Endodermal cell (in vitro differentiated cells): ENCODE data around the gene MAGT1. TPM values are rescaled to one million over a fixed set of nuclear protein-coding genes. Genes with fewer than 3 reads are reported as not detected.
A peak's percentile ranks its signal among the peaks of the same experiment; 100 is the strongest.

Source experiments
- DNase-seq: peaks from one replicate; pipeline ENCODE4 v3.0.0-alpha.2; 2017
- H3K27ac ChIP-seq: 2 replicates; pipeline ENCODE4 v1.5.1; 2013; ENCODE audit warnings: mild to moderate bottlenecking, low read depth, low read length, moderate library complexity
- H3K27me3 ChIP-seq: 2 replicates; pipeline ENCODE4 v1.6.1; 2013; ENCODE audit warnings: mild to moderate bottlenecking, low read length, moderate library complexity; ENCODE audit not compliant: insufficient read depth, control insufficient read depth, poor library complexity, severe bottlenecking
- H3K36me3 ChIP-seq: 2 replicates; pipeline ENCODE4 v1.7.0; 2013; ENCODE audit warnings: mild to moderate bottlenecking, low read length, moderate library complexity; ENCODE audit not compliant: control insufficient read depth, insufficient read depth
- H3K4me1 ChIP-seq: one replicate; pipeline ENCODE4 v1.7.0; 2013; ENCODE audit warnings: low read length; ENCODE audit not compliant: control insufficient read depth, insufficient read depth
- H3K4me3 ChIP-seq: 2 replicates; pipeline ENCODE4 v1.5.1; 2013; ENCODE audit warnings: mild to moderate bottlenecking, low read length, moderate library complexity
- H3K9ac ChIP-seq: 2 replicates; pipeline ENCODE4 v1.6.1; 2013; ENCODE audit warnings: mild to moderate bottlenecking, low read length, moderate library complexity; ENCODE audit not compliant: poor library complexity, severe bottlenecking; ENCODE audit errors: extremely low read depth
- H3K9me3 ChIP-seq: 2 replicates; pipeline ENCODE4 v1.6.1; 2013; ENCODE audit warnings: mild to moderate bottlenecking, low read length, moderate library complexity; ENCODE audit not compliant: control insufficient read depth
- H3K27ac Mint-ChIP-seq: 2 replicates; pipeline ENCODE4 v1.8.0; 2020; ENCODE audit warnings: mixed read lengths
- H3K27me3 Mint-ChIP-seq: 2 replicates; pipeline ENCODE4 v1.8.0; 2021; ENCODE audit warnings: mild to moderate bottlenecking, mixed read lengths; ENCODE audit not compliant: insufficient read depth
- H3K36me3 Mint-ChIP-seq: 2 replicates; pipeline ENCODE4 v1.8.0; 2020; ENCODE audit warnings: low read depth, mixed read lengths
- H3K4me1 Mint-ChIP-seq: 2 replicates; pipeline ENCODE4 v1.8.0; 2020; ENCODE audit warnings: mixed read lengths
- H3K4me3 Mint-ChIP-seq: 2 replicates; pipeline ENCODE4 v1.8.0; 2020; ENCODE audit warnings: mild to moderate bottlenecking, moderate library complexity, mixed read lengths
- H3K9me3 Mint-ChIP-seq: 2 replicates; pipeline ENCODE4 v1.8.0; 2020; ENCODE audit warnings: mild to moderate bottlenecking, mixed read lengths
- CTCF ChIP-seq: fragments of 200-600 bp; sonication (generic); conservative IDR thresholded peaks from 2 replicates; pipeline ENCODE4 v1.5.0; 2021; ENCODE audit warnings: antibody characterized with exemption, mild to moderate bottlenecking
- WGBS, 2 experiments: methylation state at CpG; one replicate each; pipeline versions ENCODE4 v1.1.5 to v1.1.7; 2013; ENCODE audit warnings: missing lambda C conversion rate in 2 of 2, mixed read lengths in 1 of 2; ENCODE audit not compliant: insufficient coverage in 1 of 2, insufficient read length in 1 of 2; 5-methylcytosine and 5-hydroxymethylcytosine counted together
- total RNA-seq, 2 donors: library from RNA; stranded (reverse); fragmentation: NEBNext Ultra II Directional in 1 of 2; extraction: Animal tissue kit (Norgen Biotek cat#: 25700) in 1 of 2; gene quantifications; 2 replicates in 1 of 2; 3 replicates in 1 of 2; pipeline ENCODE4 v1.2.1, GENCODE V29; 2021

Gene MAGT1
- total RNA-seq, 2 donors from 2014 or later, result 40.0 to 54.1 TPM

- Mint-ChIP-seq H3K9me3 (peaks cover 38% of the 10 kb centered on the region), H3K4me3 (no peak overlapping the region)
- TF ChIP-seq CTCF, result no peak
Measured at GRCh38 chrX:77917294-77917933, 22.2 kb upstream of the MAGT1 start.

GRCh38 chrX:77910108-77910840, 15.0 kb upstream of the MAGT1 start, which contains the start of gene ATP7A:
ATP7A (plus strand) TSS chrX:77910693; CDS start chrX:77971642, 60,949 bp downstream.
- Histone ChIP-seq H3K27me3 (no peaks in the 10 kb centered on the region), H3K27ac (peak within 1 kb of the TSS; percentile 68), H3K9ac (peak within 1 kb of the TSS; percentile 69), H3K36me3 (no peaks in the 10 kb centered on the region), H3K9me3 (no peaks in the 10 kb centered on the region), H3K4me1 (no peaks in the 10 kb centered on the region), H3K4me3 (peak within 1 kb of the TSS; percentile 90)
- 10 to 39% methylated on average over 9 to 32 of the region's 36 CpGs for WGBS, 2 experiments
- H3K36me3 Mint-ChIP-seq, result no peaks in the 10 kb centered on the region
- peak; percentile 93 for DNase-seq
- TF ChIP-seq CTCF, result peak; percentile 63
- H3K4me3 Mint-ChIP-seq, result peak within 1 kb of the TSS; percentile 73
- peaks cover 25% of the 10 kb centered on the region for H3K9me3 Mint-ChIP-seq
- H3K27ac Mint-ChIP-seq, result peak within 1 kb of the TSS; percentile 89
- peaks cover 8% of the 10 kb centered on the region for H3K4me1 Mint-ChIP-seq
- no peaks in the 10 kb centered on the region for H3K27me3 Mint-ChIP-seq

More at GRCh38 chrX:77917294-77917933, 22.2 kb upstream of the MAGT1 start:
- H3K27me3 ChIP-seq, result no peaks in the 10 kb centered on the region
- no peaks in the 10 kb centered on the region for H3K9me3 ChIP-seq
- no peak overlapping the region for H3K4me3 ChIP-seq
- Mint-ChIP-seq H3K27ac (no peak overlapping the region), H3K27me3 (no peaks in the 10 kb centered on the region), H3K36me3 (no peaks in the 10 kb centered on the region), H3K4me1 (peaks cover 4% of the 10 kb centered on the region)
- H3K36me3 ChIP-seq, result no peaks in the 10 kb centered on the region
- 73% methylated on average over 2 of the region's 2 CpGs; no CpG with 5 or more reads in 1 of the 2 experiments for WGBS, 2 experiments
- DNase-seq, result no peak
- H3K4me1 ChIP-seq, result no peaks in the 10 kb centered on the region
- no peak overlapping the region for H3K9ac ChIP-seq
- H3K27ac ChIP-seq, result no peak overlapping the region

- Histone ChIP-seq H3K27ac (no peak overlapping the region), H3K9me3 (peaks cover 7% of the 10 kb centered on the region), H3K4me3 (peak overlapping the region; percentile 99), H3K9ac (no peak overlapping the region), H3K36me3 (peaks cover 30% of the 10 kb centered on the region), H3K27me3 (no peaks in the 10 kb centered on the region), H3K4me1 (no peaks in the 10 kb centered on the region)
- peaks cover 37% of the 10 kb centered on the region for H3K9me3 Mint-ChIP-seq
- H3K4me1 Mint-ChIP-seq, result peaks cover 3% of the 10 kb centered on the region
- H3K27ac Mint-ChIP-seq, result no peak overlapping the region
- no peak overlapping the region for H3K4me3 Mint-ChIP-seq
- DNase-seq, result no peak
- peaks cover 23% of the 10 kb centered on the region for H3K36me3 Mint-ChIP-seq
- WGBS, 2 experiments, result 80 to 87% methylated on average over 1 to 5 of the region's 5 CpGs
- H3K27me3 Mint-ChIP-seq, result no peaks in the 10 kb centered on the region
- TF ChIP-seq CTCF, result no peak
Measured at GRCh38 chrX:77901506-77901905, 6.3 kb upstream of the MAGT1 start.
